ENCODE data around the gene HPCA.

The HPCA gene

DNA sequence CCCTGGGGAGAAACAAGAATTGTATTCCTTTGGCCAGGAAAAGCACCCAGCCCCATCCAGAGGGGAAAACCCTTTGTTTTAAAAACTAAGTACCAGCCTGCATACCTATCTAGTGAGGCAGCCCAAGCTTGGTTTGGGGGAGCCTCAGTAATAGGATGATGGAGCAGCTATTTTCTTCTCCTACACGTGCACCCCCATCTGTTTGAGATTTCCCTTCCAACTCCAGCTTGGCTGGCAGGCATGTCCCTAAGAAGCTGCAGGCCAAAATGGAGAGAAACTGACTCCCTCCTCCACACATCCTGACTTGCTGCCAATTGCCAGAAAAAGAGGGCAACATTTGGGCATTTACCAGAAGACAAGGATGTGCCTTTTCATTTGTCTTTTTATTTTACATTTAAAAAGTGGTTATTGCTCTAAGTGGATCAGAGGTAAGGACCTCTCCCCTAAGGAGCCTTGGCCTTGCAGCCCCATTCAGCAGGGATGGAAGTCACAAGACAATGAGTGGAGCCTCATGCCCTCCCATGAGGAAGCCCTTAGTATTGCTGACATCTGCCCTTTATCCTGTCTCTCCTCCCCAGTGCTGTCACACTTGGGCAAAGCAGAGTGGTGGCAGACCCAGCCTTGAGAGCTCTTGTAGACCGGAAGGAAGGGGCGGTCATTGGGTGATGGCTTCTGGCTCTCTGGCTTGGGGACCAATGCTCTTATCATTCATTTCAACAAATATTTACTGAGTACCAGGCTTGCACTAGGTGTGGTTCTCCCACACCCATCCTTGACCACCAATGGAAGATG, 24.2 kb upstream of the HPCA start:
- TF ChIP-seq, protein P1, sequence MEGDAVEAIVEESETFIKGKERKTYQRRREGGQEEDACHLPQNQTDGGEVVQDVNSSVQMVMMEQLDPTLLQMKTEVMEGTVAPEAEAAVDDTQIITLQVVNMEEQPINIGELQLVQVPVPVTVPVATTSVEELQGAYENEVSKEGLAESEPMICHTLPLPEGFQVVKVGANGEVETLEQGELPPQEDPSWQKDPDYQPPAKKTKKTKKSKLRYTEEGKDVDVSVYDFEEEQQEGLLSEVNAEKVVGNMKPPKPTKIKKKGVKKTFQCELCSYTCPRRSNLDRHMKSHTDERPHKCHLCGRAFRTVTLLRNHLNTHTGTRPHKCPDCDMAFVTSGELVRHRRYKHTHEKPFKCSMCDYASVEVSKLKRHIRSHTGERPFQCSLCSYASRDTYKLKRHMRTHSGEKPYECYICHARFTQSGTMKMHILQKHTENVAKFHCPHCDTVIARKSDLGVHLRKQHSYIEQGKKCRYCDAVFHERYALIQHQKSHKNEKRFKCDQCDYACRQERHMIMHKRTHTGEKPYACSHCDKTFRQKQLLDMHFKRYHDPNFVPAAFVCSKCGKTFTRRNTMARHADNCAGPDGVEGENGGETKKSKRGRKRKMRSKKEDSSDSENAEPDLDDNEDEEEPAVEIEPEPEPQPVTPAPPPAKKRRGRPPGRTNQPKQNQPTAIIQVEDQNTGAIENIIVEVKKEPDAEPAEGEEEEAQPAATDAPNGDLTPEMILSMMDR (conservative IDR thresholded peaks at IDR 0.05), result no peak
- H3K27ac ChIP-seq, result no peak overlapping the region

- no peak overlapping the region for H3K27ac ChIP-seq
- TF ChIP-seq, protein P1 (conservative IDR thresholded peaks at IDR 0.05), result no peak
These were observed 22.9 kb upstream of the HPCA start for GRCh38 chr1:32863218-32863880.

DNA sequence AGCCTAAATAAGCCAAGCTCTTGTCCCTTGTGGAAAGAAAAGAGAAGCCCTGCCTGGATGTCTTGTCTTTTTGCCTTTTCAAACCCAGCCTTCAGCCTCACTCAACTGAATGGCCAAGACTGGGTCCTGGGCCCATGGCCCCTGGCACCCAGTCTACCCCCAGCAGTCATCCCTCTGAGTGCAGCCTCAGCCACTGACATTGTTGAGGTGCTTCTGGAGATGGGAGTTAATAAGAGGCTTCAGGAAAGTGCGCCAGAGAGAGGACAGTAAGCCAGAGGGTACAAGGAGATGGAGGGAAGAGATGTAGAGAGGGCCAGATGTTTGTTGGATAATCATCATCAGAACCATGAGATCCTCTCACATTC, 22.4 kb upstream of the HPCA start:
- TF ChIP-seq, protein P1 (conservative IDR thresholded peaks at IDR 0.05), result no peak
- H3K27ac ChIP-seq, result no peak overlapping the region

DNA sequence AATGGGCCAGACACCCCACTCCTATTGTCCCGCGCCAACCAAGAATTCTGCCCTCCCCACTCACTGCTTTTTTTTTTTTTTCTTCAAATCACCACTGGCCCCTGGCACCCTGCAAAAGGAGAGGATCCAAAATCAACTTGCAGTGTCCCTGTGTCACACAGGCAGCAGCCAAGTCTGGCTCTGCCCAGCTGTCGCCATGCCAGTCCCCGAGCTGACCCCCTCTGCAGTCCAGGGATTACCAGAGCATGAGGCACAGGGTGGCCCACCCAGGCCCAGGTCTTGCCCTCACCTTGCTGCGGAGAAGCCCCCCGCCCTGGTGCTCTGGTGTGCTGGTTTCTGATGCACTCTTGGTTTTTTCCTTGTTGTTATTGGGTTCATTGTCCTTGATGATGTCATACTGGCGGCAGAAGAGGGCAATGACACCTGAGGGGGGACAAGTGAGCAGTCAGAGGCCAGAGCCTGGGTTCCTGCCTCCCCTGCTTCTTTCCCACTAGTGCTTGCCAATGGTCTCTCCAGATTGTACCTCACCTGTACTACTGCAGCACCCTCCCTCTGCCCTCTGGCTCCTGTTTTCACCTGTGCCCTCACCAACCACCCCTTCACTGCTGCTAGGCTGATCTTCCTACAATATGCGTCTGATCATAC, 21.8 kb upstream of the HPCA start:
- TF ChIP-seq, protein P1 (conservative IDR thresholded peaks at IDR 0.05), result no peak
- H3K27ac ChIP-seq, result no peak overlapping the region

DNA sequence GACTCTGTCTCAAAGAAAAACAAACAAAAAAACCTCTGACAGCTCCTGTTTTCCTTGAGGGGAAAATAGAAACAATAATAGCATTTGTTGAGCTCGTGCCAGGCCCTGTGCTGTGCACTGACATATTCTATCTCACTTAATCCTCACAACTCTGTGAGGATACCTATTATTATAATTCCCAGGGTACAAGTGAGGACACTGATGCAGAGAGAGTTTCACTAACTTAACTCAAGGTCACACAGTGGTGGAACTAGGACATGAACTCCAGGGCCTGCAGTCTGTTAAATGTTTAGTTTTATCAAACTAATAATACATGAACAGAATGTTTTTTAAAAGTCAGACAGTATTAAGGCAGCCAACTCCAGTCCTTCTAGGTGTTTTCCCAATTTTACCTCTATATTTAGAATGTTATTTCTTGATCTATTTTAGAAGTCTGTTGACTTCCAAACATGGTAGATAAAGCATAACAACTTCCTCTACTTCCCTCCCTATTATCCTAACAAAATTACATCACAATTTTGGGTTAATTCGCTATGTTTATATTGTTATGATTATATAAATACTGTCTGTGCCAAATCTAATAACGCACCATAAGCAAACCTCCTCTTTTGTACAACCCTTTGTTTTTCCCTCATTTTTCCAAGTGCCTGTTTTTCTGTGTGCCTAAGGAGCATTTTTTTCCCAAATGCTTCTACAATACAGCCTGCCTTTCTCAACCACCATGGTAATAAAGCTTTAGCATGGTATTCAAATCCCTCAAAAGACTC, 20.5 kb upstream of the HPCA start:
- TF ChIP-seq, protein P1 (conservative IDR thresholded peaks at IDR 0.05), result no peak
- no peak overlapping the region for H3K27ac ChIP-seq

GRCh38 chr1:32867151-32867550, 19.1 kb upstream of the HPCA start:
- TF ChIP-seq, protein P1 (conservative IDR thresholded peaks at IDR 0.05), result no peak
- H3K27ac ChIP-seq, result no peak overlapping the region

GRCh38 chr1:32867671-32868070, 18.6 kb upstream of the HPCA start:
- TF ChIP-seq, protein P1 (conservative IDR thresholded peaks at IDR 0.05), result no peak
- no peak overlapping the region for H3K27ac ChIP-seq

Measured in VCaP (cell line).